ENCODE data around the gene CLEC16A.

Gene CLEC16A

DNA sequence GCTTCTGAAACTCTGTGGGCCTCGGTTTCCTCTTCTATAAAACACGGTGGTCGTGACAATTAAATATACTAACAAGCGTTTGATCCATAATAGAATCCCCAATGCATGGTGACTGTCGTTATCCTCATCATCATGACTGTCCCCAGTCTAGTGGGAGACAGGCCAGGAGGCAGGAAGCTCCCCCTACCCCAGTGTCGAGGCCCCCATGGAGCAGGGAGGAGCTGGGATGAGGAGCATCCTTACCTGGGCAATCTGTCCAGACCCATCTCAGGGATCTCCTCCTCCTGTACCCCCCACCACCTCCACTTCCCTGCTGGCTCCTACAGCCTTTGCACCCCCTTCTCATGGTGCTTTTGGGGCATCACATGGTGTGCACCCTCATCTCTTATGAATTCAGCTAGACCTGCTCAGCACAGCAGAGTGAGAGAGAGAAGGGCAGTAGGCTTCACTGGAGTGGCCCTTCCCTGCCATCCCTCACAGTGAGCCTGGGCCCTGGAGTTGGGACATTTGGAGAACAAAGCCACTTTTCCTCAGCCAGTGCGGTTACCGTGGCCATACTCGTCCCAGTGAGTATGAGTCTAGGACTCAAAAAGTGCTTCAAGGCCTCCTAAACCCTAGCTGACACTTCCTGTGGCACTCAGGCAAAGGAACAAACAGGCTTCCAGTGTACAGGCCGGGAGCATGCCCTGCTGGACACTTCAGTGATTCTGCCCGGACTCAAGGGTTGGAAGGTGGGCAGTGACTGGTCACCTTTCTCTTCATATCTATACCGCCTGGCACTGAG, 148.6 kb downstream of the CLEC16A start:
- Mint-ChIP-seq H3K36me3 (peaks cover 44% of the 10 kb centered on the region), H3K4me1 (peaks cover 48% of the 10 kb centered on the region), H3K4me3 (peak overlapping the region; percentile 24), H3K9me3 (no peaks in the 10 kb centered on the region), H3K27me3 (no peaks in the 10 kb centered on the region), H3K27ac (peak overlapping the region; percentile 96)
- no peak for ATAC-seq

DNA sequence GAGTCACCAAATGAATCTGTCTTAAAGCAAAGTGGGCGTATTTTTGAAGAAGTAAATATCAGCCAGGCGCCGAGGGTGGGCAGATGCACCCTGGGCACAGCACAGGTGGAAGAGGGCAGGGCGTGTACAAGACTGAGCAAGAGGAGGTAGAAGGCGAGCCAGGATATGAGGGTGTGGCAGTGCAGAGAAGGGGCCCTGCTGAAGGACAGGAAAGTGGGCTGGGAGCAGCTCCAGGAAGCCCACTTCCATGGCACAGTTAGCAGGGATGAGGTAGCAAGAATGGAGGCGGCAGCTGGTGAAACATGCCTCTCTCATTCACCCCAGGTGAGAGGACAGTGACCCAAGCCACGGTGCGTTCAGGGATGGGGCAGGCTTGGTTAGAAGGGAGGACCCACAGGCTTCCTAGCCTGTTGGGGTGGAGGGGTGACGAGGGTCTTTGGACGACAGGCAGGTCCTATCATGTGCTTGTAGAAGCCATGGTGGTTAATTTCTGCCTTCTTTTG, 149.3 kb downstream of the CLEC16A start:
- peak; percentile 58 for ATAC-seq
- peaks cover 48% of the 10 kb centered on the region for H3K4me1 Mint-ChIP-seq
- H3K27ac Mint-ChIP-seq = peak overlapping the region; percentile 96
- peak overlapping the region; percentile 24 for H3K4me3 Mint-ChIP-seq
- H3K9me3 Mint-ChIP-seq = no peaks in the 10 kb centered on the region
- H3K27me3 Mint-ChIP-seq = no peaks in the 10 kb centered on the region
- H3K36me3 Mint-ChIP-seq = peaks cover 47% of the 10 kb centered on the region

DNA sequence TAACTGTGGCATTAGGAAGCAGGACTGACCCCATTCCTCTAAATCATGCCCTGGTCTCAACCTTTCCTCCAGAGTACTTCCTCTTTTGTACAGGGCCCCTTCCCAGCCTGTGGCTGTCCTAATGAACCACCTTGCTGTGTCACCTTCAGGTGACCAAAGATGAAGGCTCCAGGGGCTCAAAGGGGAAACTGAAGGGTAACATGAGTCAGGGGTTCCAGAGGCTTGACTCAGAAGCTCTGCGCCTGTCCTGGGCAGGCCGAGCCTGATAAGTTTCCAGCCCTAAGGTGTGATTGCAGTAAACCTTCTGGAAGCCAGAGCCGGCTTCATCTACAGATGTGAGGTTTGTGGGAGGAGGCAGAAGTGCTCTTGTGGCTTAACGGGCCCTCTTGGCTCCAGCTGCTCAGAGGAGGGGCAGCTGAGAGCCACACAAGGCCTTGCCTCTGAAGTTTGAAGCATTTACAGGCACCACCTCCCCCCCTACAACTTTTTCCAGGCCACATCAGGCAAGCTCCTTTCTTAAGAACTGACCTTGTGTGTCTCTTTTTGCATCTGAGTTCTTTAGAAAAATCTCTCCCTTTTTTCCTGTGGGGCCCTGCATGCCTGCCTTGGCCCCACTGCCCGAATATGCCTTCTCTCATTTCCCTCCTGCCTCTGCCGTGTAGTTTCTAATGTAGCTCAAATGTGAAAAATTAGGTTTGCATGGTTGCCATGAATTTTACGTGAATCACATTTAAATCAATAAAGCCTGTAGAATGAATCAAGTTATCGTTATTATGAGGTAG, 149.9 kb downstream of the CLEC16A start:
- Mint-ChIP-seq H3K4me3 (peak overlapping the region; percentile 56), H3K27ac (peak overlapping the region; percentile 96), H3K9me3 (no peaks in the 10 kb centered on the region), H3K36me3 (peaks cover 52% of the 10 kb centered on the region), H3K27me3 (no peaks in the 10 kb centered on the region), H3K4me1 (peaks cover 54% of the 10 kb centered on the region)
- ATAC-seq = peak; percentile 90

DNA sequence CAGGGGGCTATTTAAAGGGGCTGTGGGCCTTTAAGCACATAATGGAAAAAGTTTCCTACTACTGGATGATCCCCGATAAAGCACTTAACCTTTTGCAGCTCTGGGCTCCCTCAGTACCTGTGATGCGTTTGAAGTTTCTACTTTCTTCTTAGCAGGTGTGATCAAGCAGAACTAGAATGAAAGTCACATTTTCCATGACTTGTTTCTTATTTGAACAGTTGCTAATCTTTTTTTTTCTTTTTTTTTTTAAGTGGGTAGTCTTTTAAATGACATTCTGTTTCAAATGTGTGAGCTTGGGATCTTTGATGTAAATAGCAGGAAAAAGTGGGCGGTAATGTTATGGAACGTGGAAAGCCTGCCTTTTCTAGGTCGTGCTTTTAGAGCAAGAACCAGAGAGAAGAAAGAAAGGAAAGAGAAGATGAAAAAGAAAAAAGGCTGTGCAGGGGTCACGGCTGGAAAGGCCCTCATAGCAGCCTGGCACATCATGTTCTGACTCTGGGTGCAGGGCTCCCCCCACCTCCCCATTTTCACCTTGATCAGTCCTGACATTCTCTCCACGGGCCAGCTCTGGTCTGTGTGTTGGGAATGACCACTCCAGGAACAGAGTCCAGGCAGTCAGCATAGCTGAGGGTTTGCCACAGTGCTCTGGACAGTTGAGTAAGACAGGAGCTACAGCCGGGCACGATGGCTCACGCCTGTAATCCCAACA, 150.6 kb downstream of the CLEC16A start:
- H3K27me3 Mint-ChIP-seq = no peaks in the 10 kb centered on the region
- peaks cover 61% of the 10 kb centered on the region for H3K4me1 Mint-ChIP-seq
- no peaks in the 10 kb centered on the region for H3K9me3 Mint-ChIP-seq
- peaks cover 55% of the 10 kb centered on the region for H3K36me3 Mint-ChIP-seq
- peak overlapping the region; percentile 96 for H3K27ac Mint-ChIP-seq
- peak overlapping the region; percentile 56 for H3K4me3 Mint-ChIP-seq
- peak; percentile 79 for ATAC-seq

DNA sequence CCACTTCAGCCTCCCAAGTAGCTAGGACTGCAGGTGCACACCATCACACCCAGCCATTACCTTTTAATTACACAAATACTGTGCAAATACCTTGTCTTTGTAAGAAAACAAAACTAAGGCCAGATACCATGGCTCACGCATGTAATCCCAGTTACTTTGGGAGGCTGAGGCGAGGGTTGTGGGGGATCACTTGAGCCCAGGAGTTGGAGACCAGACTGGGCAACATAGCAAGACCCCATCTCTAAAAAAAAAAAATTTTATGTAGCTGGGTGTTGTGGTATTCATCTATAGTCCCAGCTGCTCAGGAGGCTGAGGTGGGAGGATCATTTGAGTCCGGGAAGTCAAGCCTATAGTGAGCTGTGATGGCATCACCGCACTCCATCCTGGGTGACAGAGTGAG, 151.6 kb downstream of the CLEC16A start:
- H3K4me3 Mint-ChIP-seq = no peak overlapping the region

DNA sequence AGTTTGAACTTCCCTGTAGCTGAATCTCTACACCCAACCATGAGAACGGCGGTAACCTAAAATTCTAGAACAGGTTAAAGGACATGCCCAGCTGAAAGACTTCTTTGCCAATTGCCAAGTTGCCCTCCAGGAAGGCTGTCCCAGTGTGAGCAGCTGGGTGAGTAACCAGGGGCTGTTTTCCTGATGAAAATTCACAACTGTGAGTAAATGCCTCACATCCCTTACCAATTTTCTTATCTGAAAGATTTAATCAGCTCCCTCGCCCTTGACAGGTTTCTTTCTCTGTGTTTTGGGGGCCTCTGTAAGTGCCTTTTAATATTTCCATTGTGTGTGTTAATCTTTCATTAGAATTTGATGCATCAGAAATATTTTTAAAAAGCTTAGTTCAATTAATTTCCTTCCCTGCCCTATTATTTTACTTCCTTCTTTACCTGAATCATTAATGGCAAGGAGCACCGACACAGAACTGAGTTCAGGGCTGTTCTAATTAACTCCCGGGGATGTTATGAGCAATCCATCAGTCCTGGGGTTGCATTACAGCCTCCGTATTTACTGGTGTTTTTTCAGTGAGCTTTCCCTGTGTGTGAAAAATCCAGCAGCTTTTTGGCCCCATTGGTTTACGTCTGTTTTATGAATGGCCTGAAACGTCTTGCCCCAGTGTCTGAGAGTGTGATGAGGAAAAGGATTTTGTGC, 152.9 kb downstream of the CLEC16A start:
- Mint-ChIP-seq H3K27me3 (no peaks in the 10 kb centered on the region), H3K36me3 (peaks cover 62% of the 10 kb centered on the region), H3K9me3 (no peaks in the 10 kb centered on the region), H3K4me3 (no peak overlapping the region), H3K4me1 (peaks cover 77% of the 10 kb centered on the region), H3K27ac (peak overlapping the region; percentile 96)
- no peak for ATAC-seq

More for the DNA sequence above, 151.6 kb downstream of the CLEC16A start:
- ATAC-seq = no peak
- peak overlapping the region; percentile 96 for H3K27ac Mint-ChIP-seq
- peaks cover 58% of the 10 kb centered on the region for H3K36me3 Mint-ChIP-seq
- peaks cover 71% of the 10 kb centered on the region for H3K4me1 Mint-ChIP-seq
- H3K9me3 Mint-ChIP-seq = no peaks in the 10 kb centered on the region
- H3K27me3 Mint-ChIP-seq = no peaks in the 10 kb centered on the region

DNA sequence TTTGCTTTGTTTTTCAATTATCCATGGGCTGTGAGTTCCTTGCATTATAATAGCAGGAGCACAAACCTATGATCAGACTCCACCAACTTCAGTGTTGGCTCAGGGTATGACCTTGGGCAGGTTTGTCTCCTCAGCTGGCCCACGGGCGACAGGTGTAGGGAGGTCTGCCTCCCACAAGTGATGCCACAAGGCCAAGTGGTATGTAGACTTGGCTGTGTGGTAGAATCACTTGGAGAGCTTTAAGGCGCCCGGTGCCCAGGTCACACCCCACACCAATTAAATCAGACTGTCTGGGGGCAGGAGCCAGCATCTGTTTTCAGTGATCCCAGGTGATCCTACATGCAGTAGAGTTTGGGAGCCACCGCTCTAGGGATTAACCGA, 153.4 kb downstream of the CLEC16A start:
- Mint-ChIP-seq H3K9me3 (no peaks in the 10 kb centered on the region), H3K36me3 (peaks cover 62% of the 10 kb centered on the region), H3K4me1 (peaks cover 77% of the 10 kb centered on the region), H3K4me3 (no peak overlapping the region), H3K27me3 (no peaks in the 10 kb centered on the region), H3K27ac (peak overlapping the region; percentile 96)
- no peak for ATAC-seq

DNA sequence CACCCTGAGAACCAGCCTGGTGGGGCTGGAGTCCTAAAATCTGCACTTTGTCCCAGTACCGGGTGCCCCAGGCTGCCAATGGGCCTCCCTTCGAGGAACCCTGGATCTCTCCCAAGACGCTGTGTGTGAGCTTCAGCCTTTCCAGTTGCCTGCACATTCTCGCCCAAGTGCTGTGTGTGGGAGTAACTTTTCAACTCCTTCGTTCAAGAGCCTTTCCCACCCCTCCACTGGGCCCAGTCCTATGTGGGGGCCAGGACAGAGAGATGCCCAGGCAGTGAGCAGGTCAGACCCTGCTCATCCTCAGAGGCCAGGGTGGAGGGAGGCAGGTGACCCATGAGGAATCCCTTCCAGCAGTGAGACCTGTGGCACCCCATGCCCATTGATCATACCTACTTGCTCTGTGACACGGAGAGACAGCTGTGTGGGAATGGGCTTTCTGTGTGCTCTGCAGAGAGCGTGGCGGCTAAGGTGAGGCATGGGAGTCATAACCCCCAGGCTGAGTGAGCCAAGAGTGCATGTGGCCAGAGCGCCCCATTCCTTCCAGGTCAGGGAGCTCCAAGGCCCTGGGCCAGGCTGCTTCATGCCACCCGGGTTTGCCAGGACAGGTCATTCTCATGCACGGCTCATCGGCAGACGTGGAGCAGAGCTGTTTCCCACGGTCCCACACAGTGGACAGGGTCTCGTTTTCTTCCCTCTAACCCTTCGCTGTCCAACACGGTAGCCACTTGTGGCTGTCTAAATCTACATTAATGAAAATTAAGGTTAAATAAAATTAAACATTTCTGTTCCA, 154.4 kb downstream of the CLEC16A start:
- peak overlapping the region; percentile 96 for H3K27ac Mint-ChIP-seq
- H3K9me3 Mint-ChIP-seq = no peaks in the 10 kb centered on the region

DNA sequence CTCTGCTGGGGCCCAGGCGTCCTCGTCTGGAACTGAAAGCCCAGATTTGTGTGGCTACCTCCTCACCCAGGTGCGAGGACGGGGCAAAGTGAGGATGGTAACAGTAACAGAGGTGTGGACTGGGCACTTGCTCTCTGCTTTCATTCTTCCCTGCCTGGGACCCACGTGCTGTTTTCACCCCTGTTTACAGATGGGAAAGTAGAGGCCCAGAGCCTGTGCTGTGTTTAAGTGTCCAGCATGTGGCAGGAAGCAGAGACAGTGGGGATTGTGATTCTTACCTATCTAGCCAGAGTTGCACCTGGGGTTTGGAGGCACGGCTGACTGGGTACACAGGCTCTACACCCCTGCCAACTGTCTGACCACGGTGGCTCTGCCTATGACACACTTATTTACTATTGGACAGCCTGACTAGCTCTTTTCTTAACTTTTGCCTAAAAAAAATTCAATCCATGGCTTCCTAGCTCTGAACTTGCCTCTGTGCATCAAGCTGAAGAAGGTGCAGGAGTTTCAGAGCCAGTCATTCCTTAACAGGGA, 155.4 kb downstream of the CLEC16A start:
- Mint-ChIP-seq H3K4me1 (peaks cover 74% of the 10 kb centered on the region), H3K4me3 (peak overlapping the region; percentile 33)

More for the DNA sequence above, 154.4 kb downstream of the CLEC16A start:
- no peak for ATAC-seq
- peaks cover 74% of the 10 kb centered on the region for H3K4me1 Mint-ChIP-seq
- peaks cover 63% of the 10 kb centered on the region for H3K36me3 Mint-ChIP-seq
- H3K4me3 Mint-ChIP-seq = no peak overlapping the region
- H3K27me3 Mint-ChIP-seq = no peaks in the 10 kb centered on the region

DNA sequence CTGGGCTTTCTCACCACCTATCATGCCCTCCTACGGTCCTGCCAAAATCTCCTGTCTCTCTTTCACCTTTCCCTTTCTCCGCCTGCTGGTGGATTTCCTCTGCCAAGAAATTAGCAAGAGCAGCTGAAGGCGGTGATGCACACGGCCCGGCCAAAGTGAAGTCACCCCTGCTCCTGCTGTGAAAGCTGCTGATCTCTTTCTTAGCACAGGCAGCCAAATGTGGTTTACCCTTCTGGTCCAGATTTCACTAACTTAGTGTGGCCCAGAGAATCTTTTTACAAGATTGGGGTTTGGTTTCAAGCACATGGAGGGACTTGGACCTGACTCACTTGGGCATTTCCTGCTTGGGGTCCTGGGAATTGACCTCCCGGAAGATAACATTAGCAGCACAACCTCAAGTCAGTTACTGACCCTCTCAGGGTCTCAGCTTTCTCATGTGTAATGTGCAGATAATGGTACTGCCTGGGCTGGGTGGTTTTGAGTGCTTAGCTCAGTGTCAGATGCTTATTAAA, 155.9 kb downstream of the CLEC16A start:
- peak overlapping the region; percentile 33 for H3K4me3 Mint-ChIP-seq
- H3K27ac Mint-ChIP-seq = peak overlapping the region; percentile 96
- peaks cover 74% of the 10 kb centered on the region for H3K4me1 Mint-ChIP-seq
- peaks cover 61% of the 10 kb centered on the region for H3K36me3 Mint-ChIP-seq
- H3K27me3 Mint-ChIP-seq = no peaks in the 10 kb centered on the region
- ATAC-seq = peak; percentile 70
- no peaks in the 10 kb centered on the region for H3K9me3 Mint-ChIP-seq

More for the DNA sequence above, 155.4 kb downstream of the CLEC16A start:
- H3K27me3 Mint-ChIP-seq = no peaks in the 10 kb centered on the region
- peak; percentile 77 for ATAC-seq
- peaks cover 66% of the 10 kb centered on the region for H3K36me3 Mint-ChIP-seq
- no peaks in the 10 kb centered on the region for H3K9me3 Mint-ChIP-seq
- peak overlapping the region; percentile 96 for H3K27ac Mint-ChIP-seq

DNA sequence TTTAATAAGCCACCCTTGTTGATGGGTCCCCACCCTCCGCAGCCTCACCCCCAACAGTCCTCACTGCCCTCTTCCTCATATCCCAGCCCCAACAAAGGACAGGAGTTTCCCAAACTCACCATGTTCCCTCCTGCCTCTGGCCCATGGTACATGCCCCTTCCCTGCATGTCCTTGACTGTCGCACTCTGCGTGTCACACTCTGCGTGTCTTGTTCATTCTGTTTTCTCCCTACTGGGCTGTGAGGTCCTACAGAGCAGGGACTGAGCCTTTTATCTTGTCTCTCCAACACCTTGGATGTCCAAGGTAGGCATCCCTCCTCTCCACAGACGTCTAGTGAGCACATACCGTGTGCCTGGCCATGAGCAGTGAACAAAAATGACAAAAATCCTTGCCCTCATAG, 156.9 kb downstream of the CLEC16A start:
- Mint-ChIP-seq H3K4me3 (no peak overlapping the region), H3K27ac (peak overlapping the region; percentile 96), H3K4me1 (peaks cover 79% of the 10 kb centered on the region), H3K9me3 (no peaks in the 10 kb centered on the region), H3K27me3 (no peaks in the 10 kb centered on the region), H3K36me3 (peaks cover 58% of the 10 kb centered on the region)
- no peak for ATAC-seq

DNA sequence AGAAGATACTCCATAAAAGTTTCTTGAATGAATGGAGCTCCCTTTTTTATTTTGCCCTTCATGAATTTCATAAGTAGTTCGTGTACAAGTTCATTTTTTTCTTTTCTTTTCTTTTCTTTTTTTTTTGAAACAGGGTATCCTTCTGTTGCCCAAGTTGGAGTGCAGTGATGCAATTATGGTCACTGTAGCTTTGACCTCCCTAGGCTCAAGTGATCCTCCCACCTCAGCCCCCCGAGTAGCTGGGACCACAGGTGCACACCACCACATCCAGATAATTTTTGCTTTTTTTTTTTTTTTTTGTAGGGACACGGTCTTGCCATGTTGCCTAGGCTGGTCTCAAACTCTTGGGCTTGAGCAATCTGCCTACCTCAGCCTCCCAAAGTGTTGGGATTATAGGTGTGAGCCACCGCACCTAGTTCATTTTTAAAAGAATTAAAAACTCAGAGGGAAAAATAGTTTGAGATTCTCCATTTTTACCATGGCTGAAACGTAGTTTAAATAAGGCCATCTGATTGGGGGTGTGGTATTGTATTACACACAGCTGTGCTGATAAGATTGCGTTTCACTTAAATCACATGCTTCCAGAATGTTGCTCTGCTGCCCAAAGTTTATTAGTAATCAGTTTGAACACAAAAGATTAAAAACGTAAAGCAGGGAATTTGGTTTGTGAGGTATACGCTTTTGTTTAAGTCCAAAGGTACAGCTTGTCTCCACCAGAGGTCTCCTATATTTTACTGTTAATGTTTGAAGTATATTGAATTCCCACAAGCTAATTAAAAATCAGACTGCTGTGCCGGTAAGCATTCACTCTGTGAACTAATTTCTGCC, 157.5 kb downstream of the CLEC16A start:
- no peak overlapping the region for H3K4me3 Mint-ChIP-seq
- peaks cover 79% of the 10 kb centered on the region for H3K4me1 Mint-ChIP-seq
- H3K36me3 Mint-ChIP-seq = peaks cover 53% of the 10 kb centered on the region
- ATAC-seq = no peak
- no peaks in the 10 kb centered on the region for H3K9me3 Mint-ChIP-seq
- peak overlapping the region; percentile 96 for H3K27ac Mint-ChIP-seq
- no peaks in the 10 kb centered on the region for H3K27me3 Mint-ChIP-seq

DNA sequence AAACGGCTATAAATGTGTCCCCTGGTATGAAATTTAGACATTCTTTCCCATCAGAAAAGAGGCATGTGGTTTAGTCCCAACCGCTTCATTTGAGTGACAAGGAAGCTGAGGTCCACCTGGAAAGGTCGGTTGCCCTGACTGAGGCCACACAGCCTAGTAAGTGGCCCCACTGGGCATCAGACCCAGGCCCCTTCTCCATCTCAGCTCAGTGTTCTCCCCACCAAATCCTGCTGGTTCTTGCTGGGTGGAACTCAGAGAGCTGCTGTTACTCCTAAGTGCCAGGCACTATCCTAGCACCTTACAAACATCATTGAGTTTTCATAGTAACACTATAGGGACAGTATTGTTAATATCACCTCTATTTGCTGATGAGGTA, 158.1 kb downstream of the CLEC16A start:
- no peaks in the 10 kb centered on the region for H3K27me3 Mint-ChIP-seq
- H3K27ac Mint-ChIP-seq = peak overlapping the region; percentile 96
- peaks cover 75% of the 10 kb centered on the region for H3K4me1 Mint-ChIP-seq
- peaks cover 47% of the 10 kb centered on the region for H3K36me3 Mint-ChIP-seq
- ATAC-seq = no peak
- no peak overlapping the region for H3K4me3 Mint-ChIP-seq
- no peaks in the 10 kb centered on the region for H3K9me3 Mint-ChIP-seq
